ENCODE results near the gene GIGYF2. TPM values are rescaled to one million over a fixed set of nuclear protein-coding genes. Genes with fewer than 3 reads are reported as not detected.
A peak's percentile ranks its signal among the peaks of the same experiment; 100 is the strongest.

GIGYF2 gene
- total RNA-seq, 1 experiment from 2014 or later: 58.0 TPM

GRCh38 chr2:232749331-232749730 is 52.2 kb downstream of the GIGYF2 start:
- no peak for DNase-seq (ENCODE audit: low spot score)

GRCh38 chr2:232750135-232750671 is 53.1 kb downstream of the GIGYF2 start:
- no peak for DNase-seq (ENCODE audit: low spot score)

- no peak for DNase-seq (ENCODE audit: low spot score)
Observed at GRCh38 chr2:232757905-232758304, 60.8 kb downstream of the GIGYF2 start.

- peak; percentile 46 for DNase-seq (ENCODE audit: low spot score)
Observed at GRCh38 chr2:232761301-232761907, 64.3 kb downstream of the GIGYF2 start.

- no peak for DNase-seq (ENCODE audit: low spot score)
Observed at GRCh38 chr2:232767866-232768265, 70.7 kb downstream of the GIGYF2 start.

GRCh38 chr2:232770207-232770606 is 73.1 kb downstream of the GIGYF2 start:
- DNase-seq (ENCODE audit: low spot score): no peak

- DNase-seq (ENCODE audit: low spot score): no peak
Observed at GRCh38 chr2:232771870-232772269, 74.7 kb downstream of the GIGYF2 start.

- no peak for DNase-seq (ENCODE audit: low spot score)
Observed at GRCh38 chr2:232772531-232772930, 75.4 kb downstream of the GIGYF2 start.

- DNase-seq (ENCODE audit: low spot score): no peak
Observed at GRCh38 chr2:232773815-232774214, 76.7 kb downstream of the GIGYF2 start.

- DNase-seq (ENCODE audit: low spot score): no peak
Observed at GRCh38 chr2:232776435-232776834, 79.3 kb downstream of the GIGYF2 start, which contains the start of gene KCNJ13. TSS of gene KCNJ13 (minus strand) at chr2:232776565. CDS start at chr2:232771362, 5,203 bp downstream.

GRCh38 chr2:232777276-232777675 is 80.1 kb downstream of the GIGYF2 start:
- no peak for DNase-seq (ENCODE audit: low spot score)

- DNase-seq (ENCODE audit: low spot score): no peak
Observed at GRCh38 chr2:232779465-232779864, 82.3 kb downstream of the GIGYF2 start.

- peak; percentile 11 for DNase-seq (ENCODE audit: low spot score)
Observed at GRCh38 chr2:232779934-232780333, 82.8 kb downstream of the GIGYF2 start.

GRCh38 chr2:232781765-232782164 is 84.6 kb downstream of the GIGYF2 start:
- peak; percentile 82 for DNase-seq (ENCODE audit: low spot score)

- DNase-seq (ENCODE audit: low spot score): no peak
Observed at GRCh38 chr2:232783278-232783677, 86.1 kb downstream of the GIGYF2 start.

GRCh38 chr2:232787806-232788205 is 90.7 kb downstream of the GIGYF2 start:
- DNase-seq (ENCODE audit: low spot score): no peak

- DNase-seq (ENCODE audit: low spot score): no peak
Observed at GRCh38 chr2:232789082-232789481, 92.0 kb downstream of the GIGYF2 start.

- no peak for DNase-seq (ENCODE audit: low spot score)
Observed at GRCh38 chr2:232791518-232791917, 94.4 kb downstream of the GIGYF2 start.

GRCh38 chr2:232793271-232793670 is 96.1 kb downstream of the GIGYF2 start:
- no peak for DNase-seq (ENCODE audit: low spot score)

GRCh38 chr2:232794981-232795380 is 97.8 kb downstream of the GIGYF2 start:
- no peak for DNase-seq (ENCODE audit: low spot score)

- no peak for DNase-seq (ENCODE audit: low spot score)
Observed at GRCh38 chr2:232795920-232796319, 98.8 kb downstream of the GIGYF2 start.

GRCh38 chr2:232798187-232798586 is 101.1 kb downstream of the GIGYF2 start:
- no peak for DNase-seq (ENCODE audit: low spot score)

- DNase-seq (ENCODE audit: low spot score): no peak
Observed at GRCh38 chr2:232800166-232800565, 103.0 kb downstream of the GIGYF2 start.

GRCh38 chr2:232802091-232802490 is 105.0 kb downstream of the GIGYF2 start:
- no peak for DNase-seq (ENCODE audit: low spot score)

All from A172 (cell line).